K562 (cell line): Measurements from ENCODE around the gene RDH8. TPM values are rescaled to one million over a fixed set of nuclear protein-coding genes. Genes with fewer than 3 reads are reported as not detected.

ENCODE experiments used
- ATAC-seq: fragments of 200-7000 bp; cut with Tn5 transposase; 3 replicates; pipeline ENCODE4 v1.9.1; 2020; ENCODE audit warnings: moderate library complexity
- BruUV-seq: library from RNA; stranded (reverse); fragments of 400-500 nt; replicated peaks from 2 replicates; lab custom pipeline; 2021; lab: Mats Ljungman, UMichigan
- CTCF ChIA-PET: fragments of 300-600 bp; formaldehyde crosslinking; extraction: SDS; loops from one replicate; lab custom pipeline; 2021; ENCODE audit warnings: low intra/inter-chr PET ratio; lab: Yijun Ruan, JAX
- POLR2A ChIA-PET: fragments of 300-600, 350-650 bp; sonication (Branson Sonifier 250); formaldehyde crosslinking; extraction: SDS; loops from one replicate; lab custom pipeline; 2021; ENCODE audit warnings: antibody characterized with exemption, inconsistent platforms; lab: Yijun Ruan, JAX
- DNase-seq, 4 experiments: peaks; one replicate each; pipeline versions ENCODE4 v3.0.0 to v3.0.0-alpha.2; 2011 to 2018; ENCODE audit warnings: low spot score in 3 of 4, mixed read lengths in 3 of 4; ENCODE audit errors: extremely low read depth in 1 of 4
- FAIRE-seq: peaks from 2 replicates; lab custom pipeline; 2011; peaks lifted over from hg19 to GRCh38; lab: Jason Lieb, UNC
- H2AFZ ChIP-seq: 2 replicates; pipeline ENCODE4 v1.6.0; 2011; ENCODE audit warnings: low read depth, low read length, control low read depth, inconsistent platforms
- H3K27ac ChIP-seq: fragments of 200-600 bp; 3 replicates; pipeline ENCODE4 v1.8.0; 2011; ENCODE audit warnings: low read depth, mild to moderate bottlenecking, control low read depth, inconsistent platforms, low read length, moderate library complexity, mixed read lengths; ENCODE audit errors: extremely low read depth
- H3K27me3 ChIP-seq, 2 experiments: fragments of 300-600 bp in 1 of 2; 2 replicates in 1 of 2; 3 replicates in 1 of 2; pipeline versions ENCODE4 v1.6.0 to v1.8.0; 2011; ENCODE audit warnings: inconsistent platforms in 2 of 2, low read length in 2 of 2, mild to moderate bottlenecking in 1 of 2, mixed read lengths in 1 of 2, moderate library complexity in 1 of 2; ENCODE audit not compliant: control insufficient read depth in 2 of 2, insufficient read depth in 2 of 2
- H3K36me3 ChIP-seq: fragments of 300-600 bp; 3 replicates; pipeline ENCODE4 v1.8.0; 2011; ENCODE audit warnings: mild to moderate bottlenecking, low read length, inconsistent platforms; ENCODE audit not compliant: control insufficient read depth, insufficient read depth
- H3K4me1 ChIP-seq, 2 experiments: fragments of 200-600 bp in 1 of 2; replicated peaks in 1 of 2; 2 replicates in 1 of 2; 3 replicates in 1 of 2; pipeline versions ENCODE4 v1.5.1 to v1.8.0; 2011; ENCODE audit warnings: inconsistent platforms in 2 of 2, low read length in 2 of 2, mild to moderate bottlenecking in 1 of 2, mixed read lengths in 1 of 2, moderate library complexity in 1 of 2; ENCODE audit not compliant: control insufficient read depth in 2 of 2, insufficient read depth in 2 of 2
- H3K4me2 ChIP-seq: 2 replicates; pipeline ENCODE4 v1.6.1; 2011; ENCODE audit warnings: low read length, control low read depth, inconsistent platforms, mixed read lengths; ENCODE audit not compliant: insufficient read depth
- H3K4me3 ChIP-seq: fragments of 200-600 bp; sonication (generic), shearing (Covaris generic); 2 replicates; pipeline ENCODE4 v1.5.1; 2016; ENCODE audit warnings: control low read depth, inconsistent platforms
- H3K79me2 ChIP-seq: fragments of 200-600 bp; 3 replicates; pipeline ENCODE4 v1.8.0; 2011; ENCODE audit warnings: low read length, inconsistent platforms; ENCODE audit not compliant: control insufficient read depth, insufficient read depth
- H3K9ac ChIP-seq, 2 experiments: 2 replicates each; pipeline versions ENCODE4 v1.6.0 to v1.6.1; 2011; ENCODE audit warnings: low read depth in 2 of 2, low read length in 2 of 2, control low read depth in 1 of 2, inconsistent platforms in 1 of 2, mild to moderate bottlenecking in 1 of 2, mixed read lengths in 1 of 2; ENCODE audit not compliant: insufficient read depth in 1 of 2
- H3K9me1 ChIP-seq: one replicate; pipeline ENCODE4 v1.6.0; 2011; ENCODE audit warnings: inconsistent platforms, mild to moderate bottlenecking, low read length, moderate library complexity; ENCODE audit not compliant: control insufficient read depth, insufficient read depth
- H3K9me3 ChIP-seq: replicated peaks from 2 replicates; pipeline ENCODE4 v1.5.1; 2011; ENCODE audit warnings: low read depth, low read length, inconsistent platforms; ENCODE audit not compliant: control insufficient read depth, insufficient read depth
- H4K20me1 ChIP-seq: replicated peaks from 2 replicates; pipeline ENCODE4 v1.6.1; 2011; ENCODE audit warnings: low read length, inconsistent platforms, mixed read lengths; ENCODE audit not compliant: control insufficient read depth, insufficient read depth
- DNMT1 ChIP-seq: fragments of 450-650 bp; IDR thresholded peaks from 2 replicates; pipeline ENCODE4 v1.6.1; 2016; ENCODE audit warnings: antibody characterized with exemption, mild to moderate bottlenecking
- E2F4 ChIP-seq: sonication (generic); formaldehyde crosslinking; IDR thresholded peaks from 2 replicates; pipeline ENCODE4 v1.8.0; 2022; ENCODE audit warnings: mild to moderate bottlenecking, low read depth, missing genetic modification reagents
- ELF2 ChIP-seq: fragments of 250-450 bp; sonication (Bioruptor Pico); IDR thresholded peaks from 2 replicates; pipeline ENCODE4 v1.5.0; 2021; ENCODE audit warnings: mild to moderate bottlenecking
- HDAC1 ChIP-seq, 2 experiments: fragments of 450-650 bp; IDR thresholded peaks; 2 replicates each; pipeline ENCODE4 v1.6.1; 2016 to 2017; ENCODE audit warnings: inconsistent platforms in 1 of 2, mild to moderate bottlenecking in 1 of 2, moderate library complexity in 1 of 2
- JUN ChIP-seq, 2 experiments: sonication (generic) in 1 of 2; formaldehyde crosslinking in 1 of 2; IDR thresholded peaks; 2 replicates each; pipeline versions ENCODE4 v1.6.1 to v1.8.0; 2012 to 2022; ENCODE audit warnings: borderline replicate concordance in 2 of 2, mild to moderate bottlenecking in 2 of 2, improper control_type of control experiment in 1 of 2, low read depth in 1 of 2, low read length in 1 of 2, missing genetic modification reagents in 1 of 2
- MAZ ChIP-seq, 2 experiments: fragments of 450-650 bp in 1 of 2; sonication (generic) in 1 of 2; formaldehyde crosslinking; IDR thresholded peaks in 1 of 2; conservative IDR thresholded peaks in 1 of 2; 2 replicates each; pipeline versions ENCODE4 v1.4.0 to v1.5.0; 2020; ENCODE audit warnings: mild to moderate bottlenecking in 1 of 2, missing genetic modification reagents in 1 of 2
- ZNF318 ChIP-seq, 2 experiments: fragments of 450-650 bp; IDR thresholded peaks; 2 replicates each; pipeline ENCODE4 v1.6.1; 2016; ENCODE audit warnings: mild to moderate bottlenecking in 2 of 2, borderline replicate concordance in 1 of 2, low read depth in 1 of 2, moderate library complexity in 1 of 2
- ZNF644 ChIP-seq: fragments of 200-800 bp; sonication (Bioruptor generic); IDR thresholded peaks from 2 replicates; pipeline ENCODE4 v1.6.1; 2016; ENCODE audit warnings: low read depth, missing genetic modification characterization, missing compliant biosample characterization
- WGBS: fragments of 100-300 bp; shearing (Covaris generic); methylation state at CpG from one replicate; pipeline ENCODE4 v1.1.6; 2016; ENCODE audit warnings: low coverage, mixed read lengths; ENCODE audit not compliant: insufficient coverage; ENCODE audit errors: missing lambda C conversion rate; 5-methylcytosine and 5-hydroxymethylcytosine counted together
- in situ Hi-C: fragments of 300-500 bp; cut with MboI; formaldehyde crosslinking; loops from 4 replicates; pipeline ENCODE4 v1.15.0; 2018; ENCODE audit warnings: inconsistent platforms, mixed read lengths
- intact Hi-C: fragments of 100-400 bp; cut with micrococcal nuclease; formaldehyde crosslinking; loops from 2 replicates; pipeline ENCODE4 v1.14.2; 2022
- polyA plus RNA-seq, 8 experiments: library from polyadenylated mRNA; depleted of rRNA in 4 of 8; stranded (reverse) in 5 of 8; unstranded in 3 of 8; fragments of >200 nt; fragmentation: Nextera tagmentation in 2 of 8; fragmentation: Illumina TruSeq in 1 of 8; extraction: Ambion mirVana in 2 of 8; extraction: Trizol in 1 of 8; gene quantifications; 2 replicates each; pipeline versions ENCODE4 v1.2.1 to v1.2.3, GENCODE V29; 2011 to 2014; ENCODE audit warnings: inconsistent platforms in 1 of 8, missing spikeins in 1 of 8
- total RNA-seq, 7 experiments: library from RNA; depleted of rRNA in 6 of 7; stranded (reverse); fragments of >200 nt in 6 of 7; fragmentation: Illumina TruSeq in 2 of 7; extraction: Trizol in 2 of 7; gene quantifications; 2 replicates each; pipeline versions ENCODE4 v1.2.1 to v1.2.3, GENCODE V29; 2011 to 2021; ENCODE audit warnings: low replicate concordance in 1 of 7

The RDH8 gene
- total and polyA plus RNA-seq, 9 of the 15 experiments (the other 6 are each of a cell fraction or from before 2014, with no cell fraction given) = not detected

- no peak for TF ChIP-seq E2F4 (CRISPR knock-in tag)
- TF ChIP-seq, all 486 proteins: peak for 3
Observed at GRCh38 chr19:10049626-10050025, 36.3 kb downstream of the RDH8 start (continued).

GRCh38 chr19:10052602-10053360 is 39.5 kb downstream of the RDH8 start:
- intact Hi-C loops = no loop called here
- no peak overlapping the region for H3K27ac ChIP-seq
- H3K36me3 ChIP-seq = no peaks in the 10 kb centered on the region
- H3K27me3 ChIP-seq = peaks cover 2 to 42% of the 10 kb centered on the region in 2 experiments; a peak in 3 of 5 replicates
- no TSS peak for BruUV-seq
- H3K4me1 ChIP-seq = peaks cover 0 to 5% of the 10 kb centered on the region in 2 experiments; a peak in 2 of 5 replicates
- H3K4me3 ChIP-seq = no peak overlapping the region
- H3K9ac ChIP-seq = peak overlapping the region in 1 of 2 experiments; percentile 35; a peak in 1 of 4 replicates
- no peak for FAIRE-seq
- in situ Hi-C loops = no loop called here
- H3K79me2 ChIP-seq = no peaks in the 10 kb centered on the region
- 7% methylated on average over 19 of the region's 21 CpGs for WGBS
- ATAC-seq = no peak
- POLR2A ChIA-PET = no interaction called here
- no peaks in the 10 kb centered on the region for H3K9me3 ChIP-seq
- DNase-seq = no peak
- no peaks in the 10 kb centered on the region for H4K20me1 ChIP-seq
- CTCF ChIA-PET = no interaction called here
- H3K9me1 ChIP-seq = no peaks in the 10 kb centered on the region
- no peak overlapping the region for H3K4me2 ChIP-seq
- no peak overlapping the region for H2AFZ ChIP-seq
- no peak for TF ChIP-seq ZNF318 (IDR thresholded peaks at IDR 0.05; ENCODE audit: borderline replicate concordance in 1 of 2, low read depth in 1 of 2)
- no peak for TF ChIP-seq HDAC1 (IDR thresholded peaks at IDR 0.05)
- TF ChIP-seq JUN (IDR thresholded peaks at IDR 0.05; ENCODE audit: borderline replicate concordance, low read depth, low read length) = no peak
- no peak for TF ChIP-seq JUN (CRISPR knock-in tag; IDR thresholded peaks at IDR 0.05; ENCODE audit: borderline replicate concordance)
- no peak for TF ChIP-seq ZNF644 (tag)
- no peak for TF ChIP-seq ELF2
- no peak for TF ChIP-seq MAZ (CRISPR knock-in tag; conservative IDR thresholded peaks at IDR 0.05 in 1 of 2, IDR thresholded peaks at IDR 0.05 in 1 of 2)
- no peak for TF ChIP-seq DNMT1
